HG03342 (cell line): Measurements from ENCODE around the gene TNFAIP3.

ENCODE experiments used
- ATAC-seq: cut with Tn5 transposase; IDR thresholded peaks from one replicate; pipeline ENCODE4 v1.9.1; 2021; ENCODE audit warnings: mild to moderate bottlenecking, moderate library complexity; ENCODE audit not compliant: unreplicated experiment

The TNFAIP3 gene

DNA sequence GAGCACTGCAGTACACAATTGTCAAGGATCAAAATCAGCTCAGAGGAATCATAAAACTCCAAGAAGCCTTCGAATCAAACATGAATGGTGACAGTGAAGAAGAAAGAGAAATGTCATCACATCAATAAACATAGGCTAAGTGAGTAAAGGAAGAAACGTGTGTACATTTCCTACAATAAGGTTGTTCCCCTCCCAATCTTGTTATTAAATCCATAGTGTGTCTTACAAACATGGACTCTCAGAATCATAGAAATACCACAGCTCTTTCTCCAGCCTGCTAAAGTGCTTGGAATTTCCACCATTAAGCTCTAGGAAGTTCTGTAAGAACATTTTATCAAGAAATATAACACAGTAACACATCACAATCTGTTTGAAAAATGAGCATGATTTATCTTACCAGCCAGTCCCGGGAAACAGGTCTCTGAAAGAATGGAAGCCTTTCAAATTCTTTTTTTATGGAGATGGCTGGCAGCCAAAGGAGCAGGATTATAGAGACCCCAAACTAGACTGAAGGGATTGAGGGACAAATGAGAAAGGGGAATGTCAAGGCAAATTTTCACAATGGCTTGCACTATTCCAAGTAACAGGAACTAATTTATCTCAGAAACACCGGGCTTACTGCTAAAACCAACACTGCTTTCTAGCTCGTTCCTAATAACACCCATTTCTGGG lies 4.5 kb upstream of the TNFAIP3 start:
- no peak for ATAC-seq

DNA sequence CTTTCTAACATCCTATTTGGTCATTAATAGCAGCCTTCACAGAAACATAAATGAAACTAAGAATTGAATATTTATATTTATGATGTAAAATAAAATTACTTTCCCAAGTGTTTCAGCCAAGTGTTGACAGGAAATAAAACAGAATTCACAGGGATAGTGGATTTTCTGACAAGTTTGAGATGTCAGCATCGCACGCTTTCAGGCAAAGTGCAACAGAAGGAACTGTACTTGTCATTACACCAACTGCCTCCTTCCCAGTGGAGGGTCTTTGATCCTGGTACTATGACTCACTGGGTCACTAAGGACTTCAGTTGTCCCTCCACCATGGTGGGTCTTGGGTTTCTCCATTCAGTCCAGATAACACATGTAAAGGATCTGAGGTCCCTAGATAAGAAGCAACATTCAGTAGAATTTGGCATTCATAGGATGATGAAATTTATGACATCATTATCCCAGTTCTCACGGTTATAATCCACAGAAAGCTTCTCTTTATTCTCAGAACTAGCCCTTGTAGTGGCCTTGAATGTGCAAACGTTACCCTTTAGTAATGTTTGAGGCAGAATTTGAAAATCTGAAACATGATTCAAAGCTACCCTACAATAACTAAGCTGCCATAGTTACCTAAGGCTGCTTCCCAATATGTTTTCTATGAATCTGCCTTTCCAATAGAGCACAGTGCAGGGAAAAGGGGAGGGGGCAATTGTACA lies 3.8 kb upstream of the TNFAIP3 start:
- no peak for ATAC-seq

DNA sequence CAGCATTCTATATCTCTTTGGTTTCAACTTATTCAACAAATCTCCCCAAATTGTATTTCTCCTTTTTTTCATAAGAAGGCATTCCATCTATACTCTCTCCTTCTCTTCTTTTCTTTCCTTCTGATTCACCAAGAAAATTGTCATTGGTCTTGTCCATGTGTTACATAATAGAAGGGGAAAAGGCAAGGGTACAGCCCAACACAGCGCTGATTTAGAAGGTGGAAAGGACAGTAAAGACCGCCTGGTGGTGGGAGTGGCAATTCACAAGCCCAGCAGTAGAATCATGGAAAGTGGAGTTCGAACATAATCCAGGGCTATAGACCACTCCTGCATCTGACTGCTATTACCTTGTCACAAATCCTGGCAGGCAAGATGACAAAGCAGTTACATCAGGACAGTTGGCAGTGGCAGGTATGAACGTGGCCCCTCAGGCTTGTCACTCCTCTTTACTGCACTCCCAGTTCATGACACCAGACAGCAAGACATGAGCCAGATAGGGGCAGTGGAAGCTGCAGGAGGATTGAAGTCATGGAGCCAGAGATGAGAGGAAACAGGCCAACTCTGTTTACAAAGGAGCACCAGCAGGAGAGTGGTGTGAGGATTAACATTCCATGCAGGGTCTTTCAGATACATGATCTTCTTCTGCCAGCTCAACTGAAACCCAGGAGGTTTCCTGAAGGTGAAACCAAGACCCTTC lies 2.1 kb upstream of the TNFAIP3 start:
- ATAC-seq = no peak

DNA sequence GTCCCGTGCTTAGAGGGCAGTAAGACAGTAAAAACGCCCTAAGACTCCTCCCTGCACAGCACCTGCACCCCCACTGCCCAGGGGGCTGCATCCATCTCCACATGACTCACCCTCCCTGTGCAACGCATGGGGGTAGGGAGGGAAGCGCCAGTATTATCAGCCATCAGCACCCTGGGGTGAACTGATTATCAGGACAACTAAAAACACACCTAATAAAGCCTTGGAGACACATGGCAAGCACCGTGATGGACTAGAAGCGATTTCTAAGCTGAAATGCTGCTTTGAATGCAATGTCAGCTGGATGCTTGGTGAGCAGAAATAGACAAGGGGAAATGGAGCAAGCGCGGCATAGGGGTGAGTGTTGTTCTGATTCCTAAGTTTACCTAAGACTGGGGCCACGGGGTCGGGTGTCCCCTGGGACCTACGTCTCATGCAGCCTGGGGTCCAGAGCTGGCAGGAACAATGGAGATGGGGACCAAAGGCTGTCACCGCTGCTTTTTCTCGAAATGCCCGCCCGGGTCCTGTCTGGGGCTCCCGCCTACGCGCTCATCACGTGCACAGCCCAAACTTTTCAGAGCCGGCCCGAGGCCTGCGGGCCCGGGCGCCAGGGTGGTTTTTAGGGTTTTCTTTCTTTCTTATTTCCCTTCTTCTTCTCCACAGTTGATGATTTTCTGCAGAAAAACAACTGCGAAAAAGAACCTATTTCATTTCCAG lies 702 bp upstream of the TNFAIP3 start:
- ATAC-seq = peak; percentile 27

DNA sequence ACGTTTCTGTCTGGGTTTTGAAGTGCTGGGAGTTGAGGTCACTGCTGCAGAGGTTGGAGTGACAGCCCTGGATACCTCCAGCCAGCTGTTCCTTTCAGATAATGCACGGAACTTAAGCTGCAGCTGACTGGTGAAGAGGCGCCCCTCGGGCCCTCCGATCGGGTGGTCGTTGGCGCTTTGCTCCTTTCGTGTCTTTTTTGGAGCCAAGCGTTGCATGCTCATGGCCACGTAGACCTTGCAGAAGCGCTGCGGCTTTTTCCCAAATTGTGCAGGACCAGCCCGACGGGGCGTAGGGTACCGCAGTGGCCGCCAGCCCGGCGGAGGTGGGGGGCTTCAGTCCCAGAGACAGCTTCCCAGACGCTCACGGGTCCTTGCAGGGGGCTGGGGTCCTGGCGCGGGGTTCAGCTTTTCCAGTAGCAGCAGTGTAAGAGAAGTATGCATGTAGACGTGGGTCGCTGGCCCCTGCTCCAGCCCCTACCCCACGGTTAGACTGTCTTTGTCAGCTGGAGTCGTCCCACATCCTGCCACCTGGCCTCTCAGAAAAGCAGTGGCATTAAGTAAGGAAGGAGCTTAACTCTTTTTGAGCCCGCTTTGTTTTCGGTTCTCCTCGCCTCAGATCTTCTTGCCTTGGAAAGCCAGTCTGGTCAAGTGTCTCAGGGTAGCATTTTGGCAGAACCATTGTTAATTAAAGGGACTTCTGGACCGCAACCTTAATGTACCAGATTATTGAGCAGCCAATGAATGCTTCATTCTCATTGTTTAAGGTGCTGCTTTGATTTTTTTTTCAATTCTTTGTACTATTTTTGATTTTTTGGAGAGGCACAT lies 838 bp downstream of the TNFAIP3 start:
- ATAC-seq = peak; percentile 8

DNA sequence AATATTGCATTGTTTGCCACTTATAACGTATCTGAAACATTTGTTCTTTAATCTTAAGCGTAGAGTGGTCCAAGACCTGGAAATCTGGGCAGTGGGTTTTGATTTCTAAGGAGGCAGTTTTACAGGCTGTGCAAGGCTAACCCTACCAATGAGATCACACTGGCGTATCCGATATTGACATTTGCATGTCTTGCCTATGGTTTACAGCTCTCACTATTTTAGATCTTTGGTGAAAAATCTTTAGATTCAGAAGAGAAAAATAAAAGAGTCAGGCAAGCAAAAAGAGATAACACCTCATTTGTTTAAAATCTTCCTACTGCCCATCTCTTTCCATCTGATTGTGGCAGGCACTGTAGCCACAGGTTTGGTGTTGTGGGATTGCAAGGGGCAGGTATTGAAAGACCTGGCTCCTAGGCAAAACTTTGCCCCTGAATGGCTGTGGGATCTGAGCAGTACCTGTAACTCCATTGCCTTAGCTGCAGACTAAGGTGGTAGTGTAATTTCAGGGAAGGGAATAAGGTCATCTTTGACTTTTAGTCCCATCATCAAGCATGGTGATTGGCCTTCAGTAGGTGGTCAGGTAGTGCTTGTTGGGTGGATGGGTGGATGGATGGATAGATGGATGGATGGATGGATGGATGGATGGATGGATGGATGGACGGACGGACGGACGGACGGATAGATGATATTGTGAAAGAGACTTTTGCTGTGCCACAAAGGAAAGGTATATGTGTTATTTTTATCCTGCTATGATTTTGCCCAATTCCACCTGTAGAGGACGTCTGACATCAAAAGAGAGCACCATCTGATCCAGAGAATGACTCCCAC lies 1.9 kb downstream of the TNFAIP3 start:
- ATAC-seq = no peak

DNA sequence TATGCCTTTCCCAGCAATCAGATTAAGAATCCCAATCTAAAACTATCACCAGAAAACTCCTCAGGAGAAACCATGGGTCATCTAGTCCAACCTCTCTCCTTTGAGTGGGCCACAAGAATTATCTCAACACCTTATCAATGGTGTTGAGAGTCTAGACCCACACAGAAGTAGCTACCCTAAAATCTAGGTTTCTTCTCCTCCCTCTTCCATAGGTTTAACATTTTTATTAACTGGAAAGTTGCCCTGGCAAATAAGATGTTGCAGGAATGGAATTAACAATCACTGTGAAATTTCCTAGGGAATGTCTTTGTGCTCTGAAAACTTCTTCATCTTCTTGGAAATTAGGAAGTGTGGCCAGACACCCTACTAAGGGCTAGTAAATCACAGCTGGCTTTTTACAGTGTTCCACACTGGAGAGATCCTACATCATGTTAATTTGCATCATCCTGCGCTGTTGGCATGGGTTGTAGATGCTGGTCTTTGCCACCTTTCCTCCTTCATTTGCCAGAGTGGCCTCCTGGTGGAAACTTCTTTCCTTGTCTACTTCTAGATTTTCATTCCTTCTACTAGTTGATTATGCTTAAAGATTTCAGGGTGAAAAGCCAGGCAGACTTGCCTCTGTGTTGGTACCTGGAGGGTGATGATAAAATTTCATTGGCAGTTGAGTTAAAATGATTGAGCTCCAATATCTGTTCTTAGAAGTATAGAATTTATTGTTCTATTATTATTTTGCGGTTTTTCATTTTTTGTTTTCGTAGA lies 2.7 kb downstream of the TNFAIP3 start:
- no peak for ATAC-seq

DNA sequence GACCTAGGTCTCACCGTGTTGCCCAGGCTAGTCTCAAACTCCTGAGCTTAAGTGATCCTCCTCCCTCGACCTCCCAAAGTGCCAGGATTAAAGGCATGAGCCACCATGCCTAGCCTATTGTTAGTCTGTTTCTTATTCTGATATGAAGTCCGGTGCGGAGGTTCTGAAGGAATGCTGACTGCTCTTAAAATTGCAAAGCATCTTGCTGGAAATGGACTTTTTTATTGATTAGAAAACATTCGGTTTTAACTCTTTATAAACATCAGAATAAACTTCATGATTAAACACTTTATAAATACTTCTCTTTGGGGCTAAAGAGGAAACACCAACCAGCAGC lies 3.2 kb downstream of the TNFAIP3 start:
- ATAC-seq = no peak

DNA sequence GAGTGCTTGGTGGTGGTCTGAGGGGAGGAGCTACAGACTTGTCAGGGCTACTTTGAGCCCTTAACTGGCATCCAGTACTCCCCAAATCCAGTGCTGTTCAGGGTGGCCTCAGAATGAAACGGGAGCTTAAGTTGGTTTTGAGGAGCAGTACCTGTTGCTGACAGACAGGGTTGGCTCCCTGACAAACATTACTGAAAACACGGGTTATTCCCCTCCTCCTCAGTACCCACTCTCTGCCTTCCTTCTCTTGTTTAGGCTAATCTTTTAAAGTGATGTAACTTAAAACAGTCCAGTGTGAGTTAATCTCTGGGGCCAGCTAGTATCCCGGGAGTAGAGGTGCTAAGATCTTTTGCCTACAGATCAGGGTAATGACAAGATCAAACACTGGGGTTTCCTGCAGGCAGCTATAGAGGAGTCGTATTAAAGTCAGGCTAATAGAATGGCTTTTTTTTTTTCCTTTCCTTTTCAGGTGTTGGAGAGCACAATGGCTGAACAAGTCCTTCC lies 3.7 kb downstream of the TNFAIP3 start:
- ATAC-seq = peak; percentile 26

DNA sequence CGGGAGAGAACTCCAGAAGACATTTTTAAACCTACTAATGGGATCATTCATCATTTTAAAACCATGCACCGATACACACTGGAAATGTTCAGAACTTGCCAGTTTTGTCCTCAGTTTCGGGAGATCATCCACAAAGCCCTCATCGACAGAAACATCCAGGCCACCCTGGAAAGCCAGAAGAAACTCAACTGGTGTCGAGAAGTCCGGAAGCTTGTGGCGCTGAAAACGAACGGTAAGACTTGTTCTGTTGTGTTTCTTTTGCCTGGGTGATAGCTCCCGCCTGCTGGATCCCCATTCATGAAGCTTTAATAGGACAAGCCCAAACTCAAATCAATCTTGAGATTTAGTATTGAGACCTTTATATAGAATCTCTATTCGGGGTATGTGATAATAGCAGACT lies 4.2 kb downstream of the TNFAIP3 start:
- no peak for ATAC-seq

DNA sequence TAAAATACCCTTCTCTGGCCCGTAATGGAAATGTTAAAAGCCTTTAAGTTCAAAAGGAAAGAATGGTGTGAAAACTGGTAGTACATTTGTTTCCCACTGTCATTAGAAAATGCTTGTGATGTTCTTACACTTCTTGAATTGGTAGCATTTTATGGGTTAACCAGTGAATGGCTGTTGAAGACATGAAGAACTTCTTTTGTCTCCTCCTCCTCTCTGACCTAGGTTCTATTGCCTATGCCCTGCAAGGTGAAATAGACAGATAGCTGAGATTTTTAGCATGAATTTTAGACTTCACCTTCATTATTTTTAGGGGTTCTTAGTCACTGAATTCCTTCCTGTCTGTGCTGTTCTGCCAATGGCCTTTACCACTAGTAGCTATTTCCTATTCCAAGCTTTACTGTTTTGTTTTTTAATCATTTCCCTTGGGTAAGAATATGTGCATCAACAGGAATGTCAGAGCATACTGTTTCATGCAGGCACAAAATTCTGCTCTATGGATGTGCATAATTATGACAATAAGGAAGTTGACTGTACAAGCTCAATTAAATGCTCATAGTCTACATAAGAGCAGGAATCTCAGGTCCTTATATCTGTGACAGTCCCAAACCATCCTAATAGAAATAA lies 4.9 kb downstream of the TNFAIP3 start:
- ATAC-seq = no peak

DNA sequence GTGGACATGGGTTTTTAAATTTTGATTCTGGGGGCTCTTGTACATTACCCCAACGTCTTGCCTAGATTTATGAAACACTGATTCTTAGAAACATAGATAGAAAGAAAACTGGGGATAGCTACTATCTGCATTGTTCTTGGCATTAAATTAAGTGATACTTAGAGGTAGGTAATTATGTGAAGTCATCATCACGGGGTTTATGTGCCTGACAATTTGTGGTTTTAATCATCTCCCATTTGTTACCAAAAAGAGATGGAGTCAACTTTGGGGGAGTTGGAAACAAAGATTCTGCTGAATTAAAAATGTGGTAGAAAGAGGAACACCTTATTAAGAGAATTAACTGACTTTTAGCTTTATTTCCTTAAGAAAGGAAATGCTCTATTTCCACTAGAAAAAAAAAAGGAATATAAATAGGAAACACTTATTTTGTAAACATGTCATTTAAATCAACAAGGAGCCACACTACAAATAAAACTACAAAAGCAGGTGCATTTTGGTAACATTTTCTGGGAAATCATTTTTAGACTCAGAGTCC lies 5.6 kb downstream of the TNFAIP3 start:
- ATAC-seq = no peak

DNA sequence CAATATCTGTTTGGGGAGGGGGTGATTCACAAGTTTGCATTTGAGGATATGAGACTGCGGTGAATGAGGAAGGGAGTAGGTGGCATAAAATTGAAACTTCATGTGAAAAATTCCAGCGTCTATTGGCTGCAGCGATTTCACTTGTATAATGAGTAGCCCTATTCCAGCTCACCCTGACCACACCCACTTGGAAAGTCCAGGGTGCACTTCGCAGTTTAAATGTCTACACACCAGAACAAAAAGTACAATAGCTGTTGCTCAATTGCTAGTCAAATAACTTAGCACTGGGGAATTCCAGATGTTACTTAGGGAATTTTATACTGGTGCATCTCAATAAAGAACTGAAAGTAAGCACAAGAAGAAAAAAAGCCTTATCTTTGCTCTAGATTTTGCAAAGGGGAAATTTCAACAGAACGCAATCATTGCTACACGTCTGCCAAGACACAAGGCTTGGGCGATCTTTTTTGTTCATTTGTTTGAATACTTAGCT lies 6.3 kb downstream of the TNFAIP3 start:
- ATAC-seq = peak; percentile 50

DNA sequence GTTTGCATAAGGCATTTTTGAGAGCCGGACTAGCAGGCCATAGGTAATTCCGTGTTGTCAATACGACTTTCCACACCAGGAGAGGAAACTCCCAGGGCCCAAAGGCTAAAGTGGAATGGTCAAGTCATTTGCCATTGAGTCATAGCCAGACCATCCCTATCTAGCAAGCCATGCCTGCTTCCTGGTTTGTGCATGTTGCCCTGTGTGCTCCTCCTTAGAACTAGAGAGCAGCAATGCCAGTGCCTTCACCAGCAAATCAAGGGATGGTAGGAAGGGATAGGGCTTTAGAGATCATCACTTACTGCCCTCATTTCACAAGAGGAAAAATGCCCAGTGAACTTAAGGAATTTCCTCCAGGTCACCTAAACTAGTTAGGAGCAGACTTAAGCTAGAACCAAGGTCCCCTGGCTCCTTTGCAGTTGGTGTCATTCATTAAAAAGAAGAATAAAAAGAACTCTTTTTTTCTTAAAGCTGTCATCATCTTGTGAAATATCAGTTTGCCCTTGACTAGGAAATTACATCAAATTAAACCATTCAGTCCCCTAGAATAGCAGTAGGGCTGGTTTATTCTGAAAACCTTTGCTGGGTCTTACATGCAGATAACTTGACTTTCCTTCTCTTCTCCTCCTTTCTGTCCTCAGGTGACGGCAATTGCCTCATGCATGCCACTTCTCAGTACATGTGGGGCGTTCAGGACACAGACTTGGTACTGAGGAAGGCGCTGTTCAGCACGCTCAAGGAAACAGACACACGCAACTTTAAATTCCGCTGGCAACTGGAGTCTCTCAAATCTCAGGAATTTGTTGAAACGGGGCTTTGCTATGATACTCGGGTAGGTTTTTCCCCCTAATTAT lies 7.4 kb downstream of the TNFAIP3 start:
- no peak for ATAC-seq

DNA sequence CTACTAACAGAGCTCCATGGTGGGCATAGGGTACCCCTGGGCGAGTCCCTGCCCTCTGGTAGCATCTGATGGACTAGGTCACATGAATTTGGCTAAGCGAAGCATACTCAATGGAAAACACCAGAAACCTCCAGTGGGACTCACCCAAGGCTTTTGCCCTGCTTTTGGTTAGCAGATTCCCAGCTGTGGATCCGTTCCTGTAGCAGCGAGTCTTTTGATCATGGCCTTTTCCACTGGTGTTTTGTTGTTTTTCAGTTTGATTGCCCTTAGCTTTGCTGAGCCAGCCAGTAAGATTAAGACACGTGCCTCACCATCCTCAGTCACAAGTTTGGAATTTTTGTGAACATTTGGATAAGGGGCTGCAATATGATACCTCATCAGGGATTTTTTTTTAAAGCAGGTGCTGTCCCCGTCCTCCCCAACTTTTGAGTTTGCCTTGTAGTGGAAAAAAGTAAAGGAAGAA lies 8.0 kb downstream of the TNFAIP3 start:
- ATAC-seq = no peak

DNA sequence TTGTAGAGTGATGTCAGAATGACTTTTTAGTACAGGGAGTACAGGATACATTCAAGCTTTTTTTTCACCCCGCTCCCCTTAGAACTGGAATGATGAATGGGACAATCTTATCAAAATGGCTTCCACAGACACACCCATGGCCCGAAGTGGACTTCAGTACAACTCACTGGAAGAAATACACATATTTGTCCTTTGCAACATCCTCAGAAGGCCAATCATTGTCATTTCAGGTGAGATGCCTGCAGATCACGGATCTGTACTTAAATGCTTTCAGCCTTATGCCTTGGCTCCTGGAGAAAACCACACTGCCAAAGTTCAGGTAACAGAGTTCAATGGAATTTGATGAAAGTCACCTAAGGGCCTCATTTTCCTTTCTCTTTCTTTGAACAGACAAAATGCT lies 8.5 kb downstream of the TNFAIP3 start:
- no peak for ATAC-seq

DNA sequence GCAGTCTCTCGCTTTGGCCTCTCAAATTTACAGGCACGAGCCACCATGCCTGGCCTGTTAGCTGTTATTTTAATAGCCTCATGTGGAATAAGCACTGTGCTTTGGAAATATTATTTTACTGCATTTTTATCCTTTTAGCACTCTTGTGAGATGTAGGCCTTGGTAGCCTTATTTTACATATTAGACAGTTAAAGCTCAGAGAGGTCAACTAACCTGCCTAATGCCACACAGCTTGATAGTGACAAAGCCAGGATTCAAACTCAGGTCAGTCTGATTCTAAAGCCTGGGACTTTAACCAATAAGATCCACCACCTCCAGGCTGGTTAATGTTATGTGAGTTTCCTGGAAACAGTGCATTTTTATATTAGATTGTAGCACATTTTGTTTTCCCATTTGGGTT lies 9.5 kb downstream of the TNFAIP3 start:
- ATAC-seq = no peak
